SIG-M5 (cell line): ENCODE results near the gene PLSCR5.

ENCODE experiments used
- DNase-seq: peaks from one replicate; lab custom pipeline; 2025; lab: John Stamatoyannopoulos, UW

PLSCR5 gene

DNA sequence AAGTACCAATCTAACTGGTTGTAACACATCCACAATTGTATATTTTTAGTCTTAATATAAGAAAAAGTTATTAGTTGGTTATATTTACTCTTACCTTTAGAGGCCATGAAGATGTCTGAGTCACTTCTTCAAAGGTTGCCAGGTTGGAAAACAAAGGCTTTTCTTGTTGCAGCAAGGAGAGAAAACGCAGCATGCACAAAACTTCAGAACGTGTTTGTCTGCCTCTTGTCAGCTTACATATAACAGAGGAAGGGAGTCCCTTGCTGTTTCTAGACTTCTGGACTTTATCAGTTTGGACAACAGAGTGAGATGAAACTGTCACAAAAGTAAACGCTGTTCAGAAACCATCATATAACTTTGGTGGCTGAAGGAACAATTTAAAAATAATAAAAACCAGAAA is at the start of gene PLSCR5:
Gene PLSCR5 (minus strand): TSS at position 241 of the 400 bp plus-strand sequence. CDS start 134 bp downstream, at position 107.
- DNase-seq = no peak

DNA sequence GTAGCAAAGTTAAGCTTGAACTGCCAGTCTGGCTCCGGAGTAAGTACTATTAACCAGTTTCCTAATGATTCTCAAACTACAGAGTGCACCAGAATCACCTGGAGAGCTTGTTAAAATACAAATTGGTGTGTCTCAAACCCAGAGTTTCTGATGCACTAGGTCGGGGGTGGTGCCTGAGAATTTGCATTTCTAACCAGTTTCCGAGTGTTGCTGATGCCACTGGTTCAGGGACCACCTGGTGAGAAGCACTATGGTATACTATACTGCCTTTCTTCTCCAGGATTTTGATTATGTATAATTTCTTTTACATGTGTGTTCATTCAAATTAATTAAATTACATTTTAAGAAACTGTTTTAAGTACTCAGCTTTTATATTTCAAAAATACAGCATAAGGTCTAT is 48.8 kb upstream of the PLSCR5 start:
- no peak for DNase-seq

- no peak for DNase-seq
Observed at GRCh38 chr3:146650691-146651442, 45.7 kb upstream of the PLSCR5 start.

GRCh38 chr3:146646261-146646660 is 41.1 kb upstream of the PLSCR5 start:
- DNase-seq = no peak

DNA sequence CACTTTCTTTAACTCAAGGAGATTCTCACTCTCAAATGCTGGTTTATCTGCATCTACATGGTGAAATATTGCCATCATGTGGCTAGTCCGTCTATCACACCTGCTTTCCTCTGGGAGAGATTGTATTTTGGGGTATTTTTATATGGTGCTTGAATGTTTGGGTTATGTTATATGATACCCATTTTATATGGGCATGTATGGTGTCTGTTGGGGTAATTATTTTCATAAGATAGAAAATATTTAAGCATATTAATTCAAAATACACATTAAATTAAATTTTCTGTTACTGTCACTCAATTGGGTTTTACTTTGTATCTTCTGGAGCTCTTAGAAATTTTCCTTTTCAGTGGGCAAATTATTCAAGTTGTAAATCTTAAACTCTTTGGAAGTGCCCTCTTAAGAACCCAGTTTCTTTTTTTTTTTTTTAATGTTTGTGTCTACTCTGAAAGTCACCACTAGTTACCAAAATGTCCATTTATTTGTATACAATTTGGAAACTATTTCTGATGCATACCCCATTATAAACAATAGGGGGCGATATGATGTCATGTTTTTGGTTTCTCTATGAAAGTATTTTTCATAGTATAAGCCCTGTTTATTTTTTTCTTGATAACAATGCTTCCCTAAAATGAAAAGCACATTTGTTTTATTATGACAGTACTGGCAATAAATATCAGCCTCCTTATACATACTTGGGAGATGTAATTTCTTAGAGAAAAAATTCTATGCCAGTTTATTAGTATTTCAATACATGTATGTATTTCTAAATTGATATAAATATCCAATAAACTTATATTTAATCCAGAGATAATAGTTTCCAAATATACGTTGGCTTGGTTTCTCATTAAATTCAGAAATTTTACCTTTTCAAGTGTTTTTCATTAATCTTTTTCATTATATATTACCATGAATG is 36.1 kb upstream of the PLSCR5 start:
- DNase-seq = no peak

- DNase-seq = no peak
Observed at GRCh38 chr3:146640361-146640760, 35.2 kb upstream of the PLSCR5 start.

- no peak for DNase-seq
Observed at GRCh38 chr3:146638718-146639117, 33.6 kb upstream of the PLSCR5 start.

GRCh38 chr3:146637871-146638270 is 32.7 kb upstream of the PLSCR5 start:
- no peak for DNase-seq

DNA sequence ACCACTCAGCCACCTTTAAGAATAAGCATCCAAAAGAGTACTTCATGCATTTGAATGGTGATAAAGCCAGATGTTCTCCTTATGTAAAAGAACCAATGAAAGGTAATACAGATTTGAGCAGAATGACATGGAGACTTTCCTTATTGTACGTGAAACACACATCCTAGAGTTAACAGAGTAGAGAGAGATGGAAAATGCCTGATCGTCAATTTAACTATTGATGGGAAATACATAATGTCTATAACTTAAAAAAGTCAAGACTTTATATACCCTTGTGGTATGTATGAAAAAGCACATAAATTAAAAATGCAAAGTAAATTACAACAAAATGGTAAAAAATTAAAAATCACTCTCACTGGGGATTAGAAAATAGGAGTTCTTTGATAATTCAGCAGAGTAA is 31.7 kb upstream of the PLSCR5 start:
- no peak for DNase-seq

- no peak for DNase-seq
Observed at GRCh38 chr3:146634346-146634745, 29.2 kb upstream of the PLSCR5 start.

- DNase-seq = no peak
Observed at GRCh38 chr3:146628671-146629070, 23.5 kb upstream of the PLSCR5 start.

DNA sequence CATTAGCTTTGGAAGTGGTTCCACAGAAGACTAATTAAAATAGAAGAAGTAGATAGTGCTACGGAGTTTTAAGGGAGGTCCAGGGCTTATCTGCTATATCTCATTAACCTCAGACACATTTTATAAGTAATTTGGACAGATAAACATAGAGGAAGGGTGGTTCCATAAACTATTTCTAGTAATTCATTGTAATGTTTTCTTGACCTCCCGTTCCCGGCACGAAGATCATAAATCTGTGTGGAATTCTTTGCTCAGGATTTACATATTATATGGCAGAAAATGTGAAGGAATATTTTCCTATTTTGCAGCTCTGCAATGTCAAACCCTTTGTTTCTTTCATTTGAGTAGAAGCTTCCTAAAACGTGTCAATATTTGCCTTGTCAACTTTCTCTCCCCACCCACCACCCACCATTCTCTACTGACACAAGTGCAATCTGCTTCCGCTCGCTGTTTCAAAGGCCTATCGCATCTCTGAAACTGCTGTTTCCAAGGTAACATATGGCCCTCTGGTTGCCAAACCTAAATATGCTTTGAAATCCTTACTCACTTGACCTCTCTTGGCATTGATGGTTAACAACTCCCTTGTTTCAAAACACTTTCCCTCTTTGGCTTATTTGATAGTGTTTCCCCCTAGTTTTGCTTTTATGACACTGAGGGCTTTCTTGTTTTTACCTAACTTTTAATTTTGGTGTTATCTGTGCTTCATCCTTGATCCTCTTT is 21.4 kb upstream of the PLSCR5 start:
- no peak for DNase-seq

DNA sequence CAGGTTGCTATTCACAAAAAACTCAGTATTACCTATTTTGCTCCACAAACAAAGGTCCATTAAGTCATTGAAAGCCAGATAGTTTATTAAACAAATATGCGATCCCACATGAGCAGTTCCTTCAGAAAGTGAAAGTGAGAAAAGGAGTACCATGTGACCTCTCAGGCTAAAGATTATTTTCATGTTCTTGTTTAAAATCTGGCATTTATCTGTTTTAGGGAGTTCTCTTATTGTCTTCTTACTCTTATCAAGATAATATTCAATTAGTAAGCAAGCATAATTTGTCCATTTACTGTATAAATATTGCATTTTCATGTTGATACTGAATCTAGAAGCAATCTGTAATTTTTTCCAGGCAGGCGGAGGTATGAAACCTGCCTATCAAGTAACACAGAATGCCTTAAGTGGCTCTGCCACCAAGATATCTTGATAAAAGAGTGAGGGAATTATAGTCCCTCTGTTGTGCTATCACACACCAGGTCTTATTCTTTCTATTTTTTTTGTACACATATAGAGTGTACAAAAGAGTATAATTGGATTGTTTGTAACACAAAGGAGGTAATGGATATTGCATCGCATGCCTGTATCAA is 20.1 kb upstream of the PLSCR5 start:
- DNase-seq = no peak

DNA sequence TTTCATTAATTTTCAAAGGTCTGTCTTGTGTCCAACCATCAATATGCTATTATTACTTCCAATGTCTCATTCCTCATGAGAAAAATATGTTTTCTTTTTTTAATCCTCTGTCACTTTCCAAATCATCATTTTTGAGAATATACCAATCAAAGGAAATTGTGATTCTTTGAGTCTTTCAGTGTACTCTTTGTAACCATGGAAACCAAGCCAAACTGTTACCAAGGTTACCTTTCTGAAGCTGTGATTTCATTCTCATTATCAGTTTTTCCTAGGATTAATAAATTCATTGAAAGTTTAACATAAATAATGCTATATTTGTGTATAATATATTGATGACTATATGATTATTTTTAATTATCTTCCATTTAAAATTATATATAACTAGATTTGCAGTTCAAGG is 16.6 kb upstream of the PLSCR5 start:
- DNase-seq = no peak

DNA sequence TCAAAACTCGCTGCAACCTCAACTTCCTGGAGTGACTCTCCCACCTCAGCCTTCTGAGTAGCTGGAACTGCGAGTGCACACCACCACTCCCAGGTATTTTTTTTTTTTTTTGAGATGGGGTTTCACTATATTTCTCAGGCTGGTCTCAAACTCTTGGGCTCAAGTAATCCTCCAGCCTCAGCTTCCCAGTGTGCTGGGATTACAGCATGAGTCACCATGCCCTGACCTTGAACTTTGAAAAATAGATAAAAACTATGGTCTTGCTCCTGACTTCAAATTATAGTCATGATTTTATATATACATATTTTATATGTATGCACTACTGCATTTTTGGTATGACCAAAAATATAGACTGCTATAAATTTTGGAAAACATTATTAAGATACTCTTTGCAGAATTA is 6.9 kb upstream of the PLSCR5 start:
- no peak for DNase-seq

GRCh38 chr3:146611096-146611495 is 6.0 kb upstream of the PLSCR5 start:
- DNase-seq = no peak

DNA sequence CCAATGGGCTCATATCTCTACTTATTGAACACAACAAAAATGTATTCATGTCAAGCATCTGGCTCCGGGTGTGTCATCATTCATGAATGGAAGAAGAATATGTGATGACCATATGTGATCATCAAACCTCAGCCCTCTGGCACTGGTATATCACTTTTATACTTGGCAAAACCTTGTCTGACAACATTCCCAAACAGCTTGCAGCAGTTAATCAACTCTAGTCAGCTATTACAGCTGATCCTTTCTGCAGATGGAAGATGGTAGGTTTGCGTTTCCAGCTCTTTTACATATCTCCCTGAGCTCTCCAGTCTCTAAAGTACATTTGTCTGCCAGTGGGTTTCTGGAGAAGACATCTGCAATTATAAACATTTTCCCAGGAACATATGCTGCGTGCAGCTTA is 6.6 kb downstream of the PLSCR5 start:
- no peak for DNase-seq

- DNase-seq = no peak
Observed at GRCh38 chr3:146594843-146595482, 10.2 kb downstream of the PLSCR5 start.

GRCh38 chr3:146593776-146594175 is 11.4 kb downstream of the PLSCR5 start:
- no peak for DNase-seq

DNA sequence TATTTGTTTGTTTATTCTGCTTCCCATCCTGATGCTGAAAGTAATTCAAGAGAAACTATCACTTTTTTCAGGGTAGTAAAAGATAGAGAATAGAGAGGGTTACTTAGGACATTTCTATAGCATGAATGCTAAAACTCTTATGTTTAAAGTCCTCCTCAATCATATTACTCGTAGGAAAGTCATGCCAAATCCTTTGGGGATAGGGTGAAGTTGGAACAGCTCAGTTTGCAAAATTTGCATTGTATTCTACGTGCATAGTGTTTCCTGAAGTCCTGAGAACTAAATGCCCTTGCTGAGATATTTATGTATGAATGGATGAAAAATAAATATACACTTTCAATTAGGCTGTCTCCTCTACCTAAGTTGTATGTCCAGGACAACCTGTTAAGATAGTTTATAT is 14.6 kb downstream of the PLSCR5 start:
- no peak for DNase-seq

GRCh38 chr3:146589899-146590508 is 15.1 kb downstream of the PLSCR5 start:
- DNase-seq = no peak
